Liver (tissue), 9 donors: Measurements from ENCODE around the gene ZC3H15. TPM values are rescaled to one million over a fixed set of nuclear protein-coding genes. Genes with fewer than 3 reads are reported as not detected.

Experiments
- DNase-seq: peaks from one replicate; pipeline ENCODE4 v3.0.0-alpha.2; 2017; ENCODE audit warnings: low spot score
- H3K27ac ChIP-seq, 2 donors: one replicate each; pipeline ENCODE4 v1.7.0; 2013; ENCODE audit warnings: inconsistent platforms in 2 of 2, low read length in 2 of 2, control low read depth in 1 of 2, low read depth in 1 of 2, mild to moderate bottlenecking in 1 of 2
- H3K27me3 ChIP-seq, 4 donors: one replicate each; pipeline versions ENCODE4 v1.6.1 to v1.7.0; 2013; ENCODE audit warnings: low read length in 3 of 4, inconsistent platforms in 1 of 4, mild to moderate bottlenecking in 1 of 4, moderate library complexity in 1 of 4; ENCODE audit not compliant: control insufficient read depth in 4 of 4, insufficient read depth in 4 of 4
- H3K36me3 ChIP-seq, 4 donors: one replicate each; pipeline versions ENCODE4 v1.6.1 to v1.7.0; 2013; ENCODE audit warnings: low read length in 3 of 4, mild to moderate bottlenecking in 3 of 4, low read depth in 1 of 4, moderate library complexity in 1 of 4; ENCODE audit not compliant: control insufficient read depth in 4 of 4, insufficient read depth in 3 of 4
- H3K4me1 ChIP-seq, 4 donors: one replicate each; pipeline versions ENCODE4 v1.6.1 to v1.7.0; 2013; ENCODE audit warnings: low read length in 3 of 4, mild to moderate bottlenecking in 3 of 4, moderate library complexity in 1 of 4; ENCODE audit not compliant: control insufficient read depth in 4 of 4, insufficient read depth in 4 of 4
- H3K4me3 ChIP-seq, 3 donors: one replicate each; pipeline versions ENCODE4 v1.6.1 to v1.7.0; 2013; ENCODE audit warnings: low read length in 3 of 3, control low read depth in 1 of 3, low read depth in 1 of 3, mild to moderate bottlenecking in 1 of 3
- H3K9ac ChIP-seq, 2 donors: one replicate each; pipeline ENCODE4 v1.7.0; 2013; ENCODE audit warnings: low read length in 2 of 2, mild to moderate bottlenecking in 2 of 2, moderate library complexity in 2 of 2, control low read depth in 1 of 2, low read depth in 1 of 2
- H3K9me3 ChIP-seq, 4 donors: one replicate each; pipeline versions ENCODE4 v1.6.1 to v1.7.0; 2013; ENCODE audit warnings: low read length in 3 of 4; ENCODE audit not compliant: control insufficient read depth in 4 of 4
- CTCF ChIP-seq: fragments of 150-350 bp; IDR thresholded peaks from 2 replicates; pipeline ENCODE4 v1.5.1; 2017; ENCODE audit warnings: improper control_type of control experiment, low read depth, low read length; ENCODE audit not compliant: missing input control
- EGR1 ChIP-seq, 2 donors: IDR thresholded peaks; 2 replicates each; pipeline ENCODE4 v1.6.1; 2016 to 2018; ENCODE audit warnings: antibody characterized with exemption in 2 of 2, low read depth in 2 of 2
- GABPA ChIP-seq, 2 donors: IDR thresholded peaks in 1 of 2; conservative IDR thresholded peaks in 1 of 2; 2 replicates each; pipeline ENCODE4 v1.6.1; 2016; ENCODE audit warnings: antibody characterized with exemption in 2 of 2, mild to moderate bottlenecking in 1 of 2, moderate library complexity in 1 of 2
- JUND ChIP-seq, 2 donors: IDR thresholded peaks; 2 replicates each; pipeline ENCODE4 v1.6.1; 2016; ENCODE audit warnings: antibody characterized with exemption in 2 of 2
- MAX ChIP-seq: IDR thresholded peaks from 2 replicates; pipeline ENCODE4 v1.6.1; 2016; ENCODE audit warnings: antibody characterized with exemption
- NR2F2 ChIP-seq: IDR thresholded peaks from 2 replicates; pipeline ENCODE4 v1.6.1; 2016; ENCODE audit warnings: antibody characterized with exemption
- RAD21 ChIP-seq, 2 donors: IDR thresholded peaks; 2 replicates each; pipeline ENCODE4 v1.6.1; 2016; ENCODE audit warnings: antibody characterized with exemption in 2 of 2, mild to moderate bottlenecking in 2 of 2
- TAF1 ChIP-seq: conservative IDR thresholded peaks from 2 replicates; pipeline ENCODE4 v1.6.1; 2016; ENCODE audit warnings: antibody characterized with exemption, mild to moderate bottlenecking
- YY1 ChIP-seq: IDR thresholded peaks from 2 replicates; pipeline ENCODE4 v1.6.1; 2016; ENCODE audit warnings: antibody characterized with exemption, mild to moderate bottlenecking
- ZBTB33 ChIP-seq: IDR thresholded peaks from 2 replicates; pipeline ENCODE4 v1.6.1; 2016; ENCODE audit warnings: antibody characterized with exemption
- WGBS: extraction: QIAGEN DNeasy Blood & Tissue Kit; methylation state at CpG from one replicate; pipeline ENCODE4 v1.1.7; 2013; 5-methylcytosine and 5-hydroxymethylcytosine counted together
- polyA plus RNA-seq, 2 donors: library from polyadenylated mRNA; stranded (reverse) in 1 of 2; unstranded in 1 of 2; fragments of 200-250 nt in 1 of 2; fragments of >200 nt in 1 of 2; fragmentation: Nextera tagmentation in 1 of 2; extraction: Ambion mirVana in 1 of 2; gene quantifications; one replicate each; pipeline versions ENCODE4 v1.2.1 to v1.2.3, GENCODE V29; 2013 to 2015
- total RNA-seq, 2 donors: library from RNA; depleted of rRNA; stranded (reverse); fragments of >200 nt; gene quantifications; one replicate each; pipeline ENCODE4 v1.2.3, GENCODE V29; 2014
- donor health status: healthy.
- donor health status: healthy.
- donor health status: healthy.
- donor health status: healthy.
- donor health status: healthy.

ZC3H15 gene
- total and polyA plus RNA-seq, 4 donors: 29.6 to 63.5 (median 33.7) TPM

- no peak for DNase-seq
- H3K36me3 ChIP-seq: no peaks in the 10 kb centered on the region
- H3K4me1 ChIP-seq: peaks cover 7 to 32% (median 17%) of the 10 kb centered on the region in 4 donors
- H3K9me3 ChIP-seq: no peaks in the 10 kb centered on the region
- peak overlapping the region; percentile 91 to 96 for H3K27ac ChIP-seq
- 2% methylated on average over 31 of the region's 31 CpGs for WGBS
- H3K27me3 ChIP-seq: no peaks in the 10 kb centered on the region
- TF ChIP-seq JUND (IDR thresholded peaks at IDR 0.05) (no peak), EGR1 (IDR thresholded peaks at IDR 0.05; ENCODE audit: low read depth in 2 of 2) (peak in 1 of 2 donors; percentile 80), NR2F2 (no peak), GABPA (IDR thresholded peaks at IDR 0.05 in 1 of 2, conservative IDR thresholded peaks at IDR 0.05 in 1 of 2) (no peak), CTCF (no peak)
- H3K9ac ChIP-seq: peak overlapping the region; percentile 93 to 99
- H3K4me3 ChIP-seq: peak overlapping the region; percentile 70 to 95 (median 84)
Observed at GRCh38 chr2:186486651-186487647, 889 bp downstream of the ZC3H15 start.

GRCh38 chr2:186493564-186494085, 7.6 kb downstream of the ZC3H15 start:
- peaks cover 4 to 20% (median 10%) of the 10 kb centered on the region in 4 donors for H3K4me1 ChIP-seq
- WGBS: 93% methylated on average over 2 of the region's 2 CpGs

More at GRCh38 chr2:186493564-186494085, 7.6 kb downstream of the ZC3H15 start:
- Histone ChIP-seq H3K4me3 (no peak overlapping the region), H3K9ac (no peak overlapping the region), H3K36me3 (peaks cover 0 to 21% (median 18%) of the 10 kb centered on the region in 4 donors), H3K27me3 (no peaks in the 10 kb centered on the region), H3K9me3 (no peaks in the 10 kb centered on the region), H3K27ac (no peak overlapping the region)
- TF ChIP-seq MAX (no peak), ZBTB33 (no peak), RAD21 (IDR thresholded peaks at IDR 0.05) (no peak), TAF1 (no peak), EGR1 (IDR thresholded peaks at IDR 0.05; ENCODE audit: low read depth in 2 of 2) (no peak), YY1 (no peak)
- no peak for DNase-seq
